Right atrium auricular region (tissue), 2 donors: Measurements from ENCODE around the gene PRX. TPM values are rescaled to one million over a fixed set of nuclear protein-coding genes. Genes with fewer than 3 reads are reported as not detected.
"Not testable (repeated sequence)": the region's sequence is repeated elsewhere in the genome, so short reads cannot be mapped to it uniquely, and the experiment has no call there.

Source experiments
- DNase-seq: peaks from one replicate; pipeline ENCODE4 v3.0.0-alpha.2; 2019; ENCODE audit warnings: low spot score
- H3K27ac ChIP-seq, 2 donors: fragments of 200-600 bp; sonication (generic); 1 replicate in 1 of 2; 2 replicates in 1 of 2; pipeline ENCODE4 v1.5.1; 2016 to 2019
- H3K27me3 ChIP-seq, 2 donors: fragments of 200-600 bp; sonication (generic); one replicate each; pipeline versions ENCODE4 v1.5.1 to v1.6.0; 2017 to 2019
- H3K36me3 ChIP-seq: fragments of 200-600 bp; sonication (generic); one replicate; pipeline ENCODE4 v1.5.1; 2016
- H3K4me1 ChIP-seq, 2 donors: fragments of 200-600 bp; sonication (generic); one replicate each; pipeline versions ENCODE4 v1.5.1 to v1.6.0; 2017 to 2019
- H3K4me3 ChIP-seq, 2 donors: fragments of 200-600 bp; sonication (generic); 1 replicate in 1 of 2; 2 replicates in 1 of 2; pipeline ENCODE4 v1.5.1; 2017 to 2019; ENCODE audit warnings: mild to moderate bottlenecking in 1 of 2, moderate library complexity in 1 of 2
- H3K9me3 ChIP-seq, 2 donors: fragments of 200-600 bp; sonication (generic); one replicate each; pipeline ENCODE4 v1.5.1; 2019
- CTCF ChIP-seq, 2 donors: fragments of 200-600 bp; sonication (generic); IDR thresholded peaks; one replicate each; pipeline ENCODE4 v1.5.1; 2019; ENCODE audit warnings: antibody characterized with exemption in 2 of 2
- total RNA-seq, 2 donors: library from RNA; depleted of rRNA; stranded (reverse); fragments of >200 nt; gene quantifications; one replicate each; pipeline ENCODE4 v1.1.0, GENCODE V29; 2016

Gene PRX
- total RNA-seq, 2 donors from 2014 or later, result 4.8 to 5.1 TPM

- no peak overlapping the region for H3K27ac ChIP-seq
- DNase-seq, result no peak
- H3K9me3 ChIP-seq, result no peaks in the 10 kb centered on the region
- peaks cover 8% of the 10 kb centered on the region for H3K36me3 ChIP-seq
- no peaks in the 10 kb centered on the region for H3K27me3 ChIP-seq
- H3K4me3 ChIP-seq, result no peak overlapping the region
- H3K4me1 ChIP-seq, result no peaks in the 10 kb centered on the region
- no peak for TF ChIP-seq CTCF (IDR thresholded peaks at IDR 0.05)
These were observed 44.9 kb upstream of the PRX start for GRCh38 chr19:40457953-40458596.

GRCh38 chr19:40457048-40457447 lies 43.9 kb upstream of the PRX start:
- TF ChIP-seq CTCF (IDR thresholded peaks at IDR 0.05), result no peak
- H3K36me3 ChIP-seq, result peaks cover 8% of the 10 kb centered on the region
- DNase-seq, result no peak

DNA sequence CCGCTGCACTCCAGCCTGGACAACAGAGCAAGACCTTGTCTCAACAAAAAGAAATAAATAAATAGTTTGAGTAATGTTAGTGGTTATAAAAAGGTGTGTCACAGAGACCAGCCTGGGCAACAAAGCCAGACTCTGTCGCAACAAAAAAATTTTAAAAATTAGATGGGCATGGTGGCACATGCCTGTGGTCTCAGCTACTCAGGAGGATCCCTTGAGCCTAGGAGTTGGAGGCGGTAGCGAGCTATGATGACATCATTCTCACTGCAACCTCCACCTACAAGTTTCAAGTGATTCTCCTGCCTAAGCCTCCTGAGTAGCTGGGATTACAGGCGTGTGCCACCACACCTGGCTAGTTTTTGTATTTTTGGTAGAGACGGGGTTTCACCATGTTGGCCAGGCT lies 40.8 kb upstream of the PRX start:
- not testable (repeated sequence) for H3K4me1 ChIP-seq, H3K4me3 ChIP-seq, DNase-seq, H3K9me3 ChIP-seq, H3K27ac ChIP-seq, H3K27me3 ChIP-seq
- H3K36me3 ChIP-seq, result peaks cover 14% of the 10 kb centered on the region

More at GRCh38 chr19:40457048-40457447, 43.9 kb upstream of the PRX start:
- Histone ChIP-seq H3K9me3 (no peaks in the 10 kb centered on the region), H3K4me3 (no peak overlapping the region), H3K4me1 (no peaks in the 10 kb centered on the region), H3K27ac (no peak overlapping the region), H3K27me3 (no peaks in the 10 kb centered on the region)

DNA sequence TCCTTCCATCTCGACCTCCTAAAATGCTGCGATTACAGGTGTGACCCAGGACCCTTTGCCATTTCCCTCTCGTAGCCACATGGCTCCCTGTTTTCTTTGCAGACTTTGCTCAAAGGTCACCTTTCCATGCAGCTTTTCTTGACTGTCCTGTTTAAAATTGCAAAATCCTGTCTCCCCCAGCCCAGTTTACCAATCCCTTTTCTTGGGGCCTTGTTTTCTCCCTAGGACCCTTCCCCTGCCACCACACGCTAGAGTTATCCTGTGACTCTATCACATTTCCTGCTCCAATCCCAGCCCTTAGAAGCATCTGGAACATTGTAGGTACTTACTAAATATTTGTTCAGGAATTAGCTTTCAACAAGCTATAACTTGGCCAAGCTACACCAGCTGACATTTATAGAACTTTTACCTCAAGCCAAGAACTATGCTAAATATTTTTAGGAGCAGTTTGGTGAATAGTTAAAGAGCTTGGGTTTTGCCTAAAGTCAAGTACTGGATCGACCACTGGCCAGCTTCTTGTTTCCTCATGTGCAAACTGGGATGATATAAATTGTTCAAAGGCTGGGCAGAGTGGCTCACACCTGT lies 40.1 kb upstream of the PRX start:
- TF ChIP-seq CTCF (IDR thresholded peaks at IDR 0.05), result no peak

DNA sequence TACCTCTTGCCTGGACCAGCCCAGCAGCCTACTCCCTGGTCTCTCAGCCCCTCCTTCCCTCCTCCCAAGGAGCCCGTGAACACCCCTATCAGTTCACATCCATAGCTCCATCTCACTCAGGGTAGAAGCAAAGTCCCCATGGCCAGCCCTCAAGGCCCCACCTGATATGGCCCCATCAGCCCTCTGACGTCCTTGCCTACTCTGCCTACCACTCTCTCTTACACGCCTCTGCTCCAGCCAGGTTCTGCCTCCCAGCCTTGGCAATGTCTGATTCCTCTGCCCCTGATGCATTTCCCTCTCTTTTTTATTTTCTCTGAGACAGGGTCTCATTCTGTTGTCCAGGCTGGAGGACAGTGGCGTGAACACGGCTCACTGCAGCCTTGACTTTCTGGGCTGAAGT lies 38.8 kb upstream of the PRX start:
- DNase-seq, result no peak
- no peaks in the 10 kb centered on the region for H3K9me3 ChIP-seq
- H3K27me3 ChIP-seq, result no peaks in the 10 kb centered on the region
- no peak overlapping the region for H3K27ac ChIP-seq
- H3K4me3 ChIP-seq, result no peak overlapping the region
- H3K4me1 ChIP-seq, result no peaks in the 10 kb centered on the region
- H3K36me3 ChIP-seq, result peaks cover 13% of the 10 kb centered on the region
- TF ChIP-seq CTCF (IDR thresholded peaks at IDR 0.05), result no peak

More for the DNA sequence above, 40.1 kb upstream of the PRX start:
- H3K4me1 ChIP-seq, result no peaks in the 10 kb centered on the region
- DNase-seq, result no peak
- no peaks in the 10 kb centered on the region for H3K27me3 ChIP-seq
- peaks cover 13% of the 10 kb centered on the region for H3K36me3 ChIP-seq
- H3K27ac ChIP-seq, result no peak overlapping the region
- H3K9me3 ChIP-seq, result no peaks in the 10 kb centered on the region
- no peak overlapping the region for H3K4me3 ChIP-seq

DNA sequence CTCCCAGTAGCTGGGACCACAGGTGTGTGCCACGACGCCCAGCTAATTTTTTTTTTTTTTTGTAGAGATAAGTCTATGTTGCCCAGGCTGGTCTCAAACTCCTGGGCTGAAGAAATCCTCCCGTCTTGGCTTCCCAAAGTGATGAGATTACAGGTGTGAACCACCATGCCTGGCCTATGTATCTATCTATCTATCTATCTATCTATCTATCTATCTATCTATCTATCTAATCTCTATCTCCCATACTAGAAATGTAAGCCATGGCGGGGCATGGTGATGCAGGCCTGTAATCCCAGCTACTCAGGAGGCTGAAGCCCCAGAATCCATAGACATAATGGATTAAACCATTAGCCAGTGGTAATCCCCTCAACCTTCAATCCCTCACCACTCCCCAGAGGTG lies 37.5 kb upstream of the PRX start:
- no peak for DNase-seq
- no peaks in the 10 kb centered on the region for H3K9me3 ChIP-seq
- H3K4me3 ChIP-seq, result no peak overlapping the region
- H3K27me3 ChIP-seq, result no peaks in the 10 kb centered on the region
- peaks cover 13% of the 10 kb centered on the region for H3K36me3 ChIP-seq
- no peak for TF ChIP-seq CTCF (IDR thresholded peaks at IDR 0.05)
- H3K4me1 ChIP-seq, result no peaks in the 10 kb centered on the region
- H3K27ac ChIP-seq, result no peak overlapping the region
